PFSK-1 (cell line): ENCODE data around the gene SNRNP27.

Source experiments
- FOXP2 ChIP-seq: optimal IDR thresholded peaks from 2 replicates; pipeline ENCODE3; 2011; ENCODE audit warnings: borderline replicate concordance, control low read depth, inconsistent platforms; ENCODE audit not compliant: insufficient read depth; ENCODE audit errors: extremely low read length, extremely low read depth
- POLR2AphosphoS5 ChIP-seq: IDR thresholded peaks from 2 replicates; pipeline ENCODE4 v1.6.1; 2012; ENCODE audit warnings: low read depth, mild to moderate bottlenecking, control low read depth, low read length, moderate library complexity
- SIN3A ChIP-seq: IDR thresholded peaks from 2 replicates; pipeline ENCODE4 v1.6.1; 2012; ENCODE audit warnings: mild to moderate bottlenecking, low read length, moderate library complexity, borderline replicate concordance; ENCODE audit not compliant: insufficient read depth
- TAF1 ChIP-seq: IDR thresholded peaks from 2 replicates; pipeline ENCODE4 v1.6.1; 2012; ENCODE audit warnings: low read length, control low read depth, borderline replicate concordance; ENCODE audit not compliant: insufficient read depth
- TF ChIP-seq, protein P1 (sequence below), 2 experiments: IDR thresholded peaks; 2 replicates each; pipeline versions ENCODE4 v1.6.1 to v1.8.0; 2011 to 2012; ENCODE audit warnings: low read depth in 2 of 2, low read length in 2 of 2, control low read depth in 1 of 2, inconsistent platforms in 1 of 2, mild to moderate bottlenecking in 1 of 2, moderate library complexity in 1 of 2; ENCODE audit not compliant: insufficient read depth in 1 of 2

SNRNP27 gene

DNA sequence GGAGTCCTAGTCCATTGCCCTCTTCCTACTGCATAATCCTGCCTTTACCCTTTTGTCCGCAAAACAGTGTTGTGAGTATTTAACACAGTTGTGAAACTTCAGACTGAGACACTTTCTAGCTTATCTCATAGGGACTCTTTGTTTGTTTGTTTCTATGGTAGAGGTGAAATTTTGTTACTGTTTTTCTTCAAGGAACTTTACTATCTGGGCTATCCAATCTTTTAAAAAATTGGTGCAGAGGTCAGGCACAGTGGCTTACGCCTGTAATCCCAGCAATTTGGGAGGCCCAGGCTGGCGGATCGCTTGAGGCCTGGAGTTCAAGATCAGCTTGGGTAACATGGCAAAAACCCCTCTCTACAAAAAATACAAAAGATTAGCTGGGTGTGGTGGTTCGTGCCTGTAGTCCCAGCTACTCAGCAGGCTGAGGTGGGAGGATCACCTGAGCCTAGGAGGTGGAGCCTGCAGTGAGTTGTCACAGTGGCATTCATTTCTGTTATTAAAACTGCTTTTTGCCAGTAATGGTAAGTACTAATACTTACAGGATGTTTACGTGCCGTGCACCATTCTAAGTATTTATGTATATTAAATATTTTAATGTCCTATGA is 45.5 kb upstream of the SNRNP27 start:
- TF ChIP-seq SIN3A (no peak), TAF1 (no peak), FOXP2 (no peak), POLR2AphosphoS5 (no peak)
- TF ChIP-seq, protein P1, sequence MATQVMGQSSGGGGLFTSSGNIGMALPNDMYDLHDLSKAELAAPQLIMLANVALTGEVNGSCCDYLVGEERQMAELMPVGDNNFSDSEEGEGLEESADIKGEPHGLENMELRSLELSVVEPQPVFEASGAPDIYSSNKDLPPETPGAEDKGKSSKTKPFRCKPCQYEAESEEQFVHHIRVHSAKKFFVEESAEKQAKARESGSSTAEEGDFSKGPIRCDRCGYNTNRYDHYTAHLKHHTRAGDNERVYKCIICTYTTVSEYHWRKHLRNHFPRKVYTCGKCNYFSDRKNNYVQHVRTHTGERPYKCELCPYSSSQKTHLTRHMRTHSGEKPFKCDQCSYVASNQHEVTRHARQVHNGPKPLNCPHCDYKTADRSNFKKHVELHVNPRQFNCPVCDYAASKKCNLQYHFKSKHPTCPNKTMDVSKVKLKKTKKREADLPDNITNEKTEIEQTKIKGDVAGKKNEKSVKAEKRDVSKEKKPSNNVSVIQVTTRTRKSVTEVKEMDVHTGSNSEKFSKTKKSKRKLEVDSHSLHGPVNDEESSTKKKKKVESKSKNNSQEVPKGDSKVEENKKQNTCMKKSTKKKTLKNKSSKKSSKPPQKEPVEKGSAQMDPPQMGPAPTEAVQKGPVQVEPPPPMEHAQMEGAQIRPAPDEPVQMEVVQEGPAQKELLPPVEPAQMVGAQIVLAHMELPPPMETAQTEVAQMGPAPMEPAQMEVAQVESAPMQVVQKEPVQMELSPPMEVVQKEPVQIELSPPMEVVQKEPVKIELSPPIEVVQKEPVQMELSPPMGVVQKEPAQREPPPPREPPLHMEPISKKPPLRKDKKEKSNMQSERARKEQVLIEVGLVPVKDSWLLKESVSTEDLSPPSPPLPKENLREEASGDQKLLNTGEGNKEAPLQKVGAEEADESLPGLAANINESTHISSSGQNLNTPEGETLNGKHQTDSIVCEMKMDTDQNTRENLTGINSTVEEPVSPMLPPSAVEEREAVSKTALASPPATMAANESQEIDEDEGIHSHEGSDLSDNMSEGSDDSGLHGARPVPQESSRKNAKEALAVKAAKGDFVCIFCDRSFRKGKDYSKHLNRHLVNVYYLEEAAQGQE (IDR thresholded peaks at IDR 0.05; ENCODE audit: insufficient read depth in 1 of 2, low read depth in 2 of 2, low read length in 2 of 2): no peak

DNA sequence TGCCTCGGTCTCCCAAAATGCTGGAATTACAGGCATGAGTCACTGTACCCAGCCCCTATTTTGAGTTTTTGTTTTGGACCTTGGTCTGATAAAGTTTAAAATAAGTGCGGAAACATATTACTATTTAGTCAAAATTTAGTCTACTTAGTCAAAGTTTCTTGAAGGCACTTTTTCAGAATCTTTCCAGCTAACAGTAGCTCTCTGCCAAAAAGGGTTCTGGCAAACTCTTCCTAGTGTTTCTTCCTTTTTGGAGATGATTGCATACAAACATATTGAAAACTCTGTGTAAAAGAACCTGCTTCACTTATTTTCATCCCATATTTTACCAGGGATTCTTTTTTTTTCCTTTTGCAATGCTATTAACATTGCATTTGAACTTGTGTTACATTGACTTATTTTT is 35.5 kb upstream of the SNRNP27 start:
- TF ChIP-seq, protein P1 (IDR thresholded peaks at IDR 0.05; ENCODE audit: insufficient read depth in 1 of 2, low read depth in 2 of 2, low read length in 2 of 2): no peak
- no peak for TF ChIP-seq SIN3A
- no peak for TF ChIP-seq FOXP2
- TF ChIP-seq POLR2AphosphoS5: no peak
- no peak for TF ChIP-seq TAF1

DNA sequence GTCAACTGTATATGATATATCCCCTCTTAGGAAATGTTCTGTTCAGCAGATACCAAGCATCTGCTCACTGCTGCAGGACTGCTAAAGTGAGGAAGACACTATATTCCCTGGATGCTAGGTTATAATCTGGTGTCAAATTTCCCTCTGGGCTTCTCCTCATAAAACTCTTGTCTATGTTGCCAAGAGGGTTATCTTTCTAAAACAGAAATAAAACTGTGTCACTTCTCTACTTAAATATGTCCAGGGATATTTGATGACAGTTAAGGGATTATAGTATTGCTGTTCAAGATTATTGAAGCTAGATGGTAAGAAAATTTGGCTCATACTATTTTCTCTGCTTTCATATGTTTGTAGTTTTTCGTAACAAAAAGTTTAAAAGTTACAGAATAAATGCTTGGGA is 30.5 kb upstream of the SNRNP27 start:
- TF ChIP-seq, protein P1 (IDR thresholded peaks at IDR 0.05; ENCODE audit: insufficient read depth in 1 of 2, low read depth in 2 of 2, low read length in 2 of 2): no peak
- no peak for TF ChIP-seq SIN3A
- no peak for TF ChIP-seq FOXP2

DNA sequence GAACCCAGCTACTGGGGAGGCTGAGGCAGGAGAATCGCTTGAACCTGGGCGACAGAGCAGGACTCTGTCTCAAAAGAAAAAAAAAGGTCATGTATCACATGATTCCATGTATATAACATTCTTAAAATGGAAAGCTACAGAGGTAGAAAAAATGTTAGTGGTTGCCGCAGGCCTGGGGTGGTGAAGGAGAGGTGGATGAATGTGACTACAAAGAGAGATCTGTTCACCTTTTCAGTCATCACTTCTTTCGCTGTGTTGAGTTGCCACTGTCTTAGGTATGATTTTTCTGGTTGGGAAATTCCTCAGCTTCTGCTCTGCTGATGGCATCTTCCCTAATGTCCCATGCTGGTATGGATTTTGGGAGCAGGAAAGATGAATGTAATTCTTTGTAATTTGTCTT is 5.3 kb upstream of the SNRNP27 start:
- TF ChIP-seq FOXP2 (no peak), POLR2AphosphoS5 (no peak), TAF1 (no peak), SIN3A (no peak)
- TF ChIP-seq, protein P1 (IDR thresholded peaks at IDR 0.05; ENCODE audit: insufficient read depth in 1 of 2, low read depth in 2 of 2, low read length in 2 of 2): no peak

DNA sequence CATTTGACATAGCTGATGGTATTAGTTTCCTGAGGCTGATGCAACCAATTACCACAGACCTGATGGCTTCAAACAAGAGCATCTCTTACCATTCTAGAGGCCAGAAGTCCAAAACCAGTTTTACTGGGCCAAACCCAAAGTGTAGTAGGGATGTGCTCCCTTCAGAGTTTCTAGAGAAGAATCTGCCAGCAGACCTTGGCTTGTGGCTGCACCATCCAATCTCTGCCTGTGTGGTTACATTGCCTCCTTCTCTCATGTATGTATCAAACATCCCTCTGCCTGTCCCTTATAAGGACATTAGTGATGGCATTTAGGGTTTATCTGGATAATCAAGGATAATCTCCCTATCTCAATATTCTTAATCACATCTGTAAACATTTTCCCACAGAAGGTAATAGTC is 4.5 kb upstream of the SNRNP27 start:
- TF ChIP-seq TAF1 (no peak), POLR2AphosphoS5 (no peak), SIN3A (no peak), FOXP2 (no peak)
- TF ChIP-seq, protein P1 (IDR thresholded peaks at IDR 0.05; ENCODE audit: insufficient read depth in 1 of 2, low read depth in 2 of 2, low read length in 2 of 2): no peak
